DMS114 treated with DMSO at 0.1 percent for 48 hours (cell line): ENCODE results near the gene CUEDC2.
A peak's percentile ranks its signal among the peaks of the same experiment; 100 is the strongest.

Experiments used
- DNase-seq: peaks from one replicate; lab custom pipeline; 2025; ENCODE audit not compliant: unreplicated experiment; lab: John Stamatoyannopoulos, UW

Gene CUEDC2

DNA sequence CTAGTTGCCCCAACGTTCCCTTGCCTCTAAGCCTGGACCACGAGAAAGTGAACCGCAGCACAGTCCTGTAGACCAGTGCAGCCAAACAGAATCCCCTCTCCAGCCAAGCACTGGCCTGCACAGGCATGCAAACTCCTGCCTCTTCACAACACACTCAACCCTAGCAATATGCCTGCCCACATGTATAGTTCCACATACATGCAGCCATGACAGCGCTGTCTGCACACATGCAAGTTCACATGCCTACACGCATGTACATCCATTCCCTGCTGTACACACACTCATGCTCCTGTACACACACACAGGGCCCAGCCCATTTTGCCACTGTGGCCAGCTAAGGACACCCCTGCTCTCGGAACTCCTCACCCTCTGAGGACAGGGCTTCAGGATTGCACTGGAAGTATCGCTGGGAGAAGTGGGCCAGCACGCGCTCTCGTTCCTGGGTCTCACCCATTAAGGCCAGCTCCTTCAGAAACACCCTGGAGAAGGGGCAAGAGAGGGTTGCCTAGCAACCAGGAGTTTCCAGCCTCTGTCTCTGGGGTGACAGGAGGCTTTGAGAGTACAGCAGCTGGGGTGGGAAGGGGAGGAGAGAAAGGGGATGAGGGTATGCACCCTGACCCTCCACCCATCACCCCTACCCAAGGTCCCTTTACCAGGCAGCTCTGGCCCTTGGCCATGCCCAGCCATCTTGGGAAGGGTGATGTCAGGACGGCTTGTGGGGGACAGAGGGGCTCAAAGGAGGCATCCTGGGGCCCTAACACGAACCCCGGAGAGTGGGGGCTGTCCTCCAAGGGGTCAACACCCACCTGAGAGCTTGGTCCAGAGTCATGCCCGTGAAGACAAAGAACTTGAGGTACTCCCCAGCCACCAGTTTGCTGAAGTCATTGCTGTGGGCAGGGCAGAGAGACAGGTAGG, 20.8 kb downstream of the CUEDC2 start:
- DNase-seq = no peak

DNA sequence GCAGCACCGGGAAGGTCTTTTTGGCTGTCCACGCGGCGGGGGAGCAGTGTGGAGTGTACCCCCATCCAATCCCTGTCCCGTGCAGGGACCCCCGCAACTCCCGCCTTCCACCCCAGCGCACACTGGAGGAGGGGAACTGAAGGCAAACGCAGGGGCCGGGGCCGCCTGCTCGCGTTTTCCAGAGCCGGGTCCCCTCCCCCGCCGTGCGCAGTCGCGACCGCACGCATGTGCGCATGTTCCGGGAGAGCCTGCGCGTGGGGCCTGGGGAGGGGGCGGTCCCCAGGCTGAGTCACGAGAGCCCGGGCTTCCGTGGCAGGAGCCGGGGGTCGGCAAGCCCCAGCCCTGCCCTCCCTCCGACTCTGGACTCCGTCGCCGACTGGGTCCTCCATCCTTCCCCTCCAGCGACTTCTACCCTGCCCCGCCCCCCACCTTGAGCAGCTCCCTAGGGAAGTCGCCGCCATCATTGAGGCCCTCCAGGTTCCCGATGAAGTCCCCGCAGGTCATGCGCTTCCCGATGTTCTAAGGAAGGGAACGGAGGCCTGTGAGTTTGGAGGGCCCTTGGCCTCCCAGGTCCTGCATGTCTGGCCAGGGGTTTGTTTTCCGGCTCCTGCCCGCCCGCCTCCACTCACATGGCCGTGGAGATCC, 21.8 kb downstream of the CUEDC2 start:
- DNase-seq = peak; percentile 34

DNA sequence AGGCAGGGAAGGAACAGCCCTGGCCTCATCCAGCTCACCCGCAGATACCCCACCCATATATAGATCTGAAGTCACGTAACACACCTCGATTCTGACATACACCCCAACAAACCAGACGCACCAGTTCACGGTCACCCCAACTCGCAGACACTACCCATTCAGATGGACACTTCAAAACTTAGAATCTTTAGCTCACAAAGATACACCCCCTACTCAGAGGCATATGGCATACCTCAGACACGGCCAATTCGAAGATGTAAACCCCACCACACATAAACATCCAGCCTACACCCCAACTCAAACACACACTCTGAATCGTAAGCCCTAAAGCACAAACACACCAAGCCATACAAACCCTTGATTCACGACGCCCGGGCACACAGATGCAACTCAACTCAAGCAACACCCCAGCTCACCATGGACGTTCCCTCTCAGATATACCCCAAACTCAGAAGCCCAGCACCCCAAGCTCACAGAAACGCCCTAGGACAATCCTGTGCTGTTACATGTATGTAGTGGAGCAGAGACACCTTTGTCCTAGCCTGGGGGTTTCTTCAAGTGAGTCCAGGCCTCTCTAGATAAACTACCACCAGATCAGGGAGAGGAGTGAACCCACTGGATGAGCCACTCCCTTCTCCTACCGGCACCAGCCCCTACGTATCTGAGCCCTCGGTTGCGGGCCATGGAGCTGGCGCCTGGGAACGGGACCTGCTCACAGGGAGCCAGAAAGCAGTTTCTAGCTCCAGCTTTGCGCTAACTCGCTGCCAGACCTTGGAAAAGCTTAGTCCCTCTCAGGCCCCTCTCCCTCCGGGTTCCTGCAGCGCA, 22.6 kb downstream of the CUEDC2 start:
- no peak for DNase-seq

DNA sequence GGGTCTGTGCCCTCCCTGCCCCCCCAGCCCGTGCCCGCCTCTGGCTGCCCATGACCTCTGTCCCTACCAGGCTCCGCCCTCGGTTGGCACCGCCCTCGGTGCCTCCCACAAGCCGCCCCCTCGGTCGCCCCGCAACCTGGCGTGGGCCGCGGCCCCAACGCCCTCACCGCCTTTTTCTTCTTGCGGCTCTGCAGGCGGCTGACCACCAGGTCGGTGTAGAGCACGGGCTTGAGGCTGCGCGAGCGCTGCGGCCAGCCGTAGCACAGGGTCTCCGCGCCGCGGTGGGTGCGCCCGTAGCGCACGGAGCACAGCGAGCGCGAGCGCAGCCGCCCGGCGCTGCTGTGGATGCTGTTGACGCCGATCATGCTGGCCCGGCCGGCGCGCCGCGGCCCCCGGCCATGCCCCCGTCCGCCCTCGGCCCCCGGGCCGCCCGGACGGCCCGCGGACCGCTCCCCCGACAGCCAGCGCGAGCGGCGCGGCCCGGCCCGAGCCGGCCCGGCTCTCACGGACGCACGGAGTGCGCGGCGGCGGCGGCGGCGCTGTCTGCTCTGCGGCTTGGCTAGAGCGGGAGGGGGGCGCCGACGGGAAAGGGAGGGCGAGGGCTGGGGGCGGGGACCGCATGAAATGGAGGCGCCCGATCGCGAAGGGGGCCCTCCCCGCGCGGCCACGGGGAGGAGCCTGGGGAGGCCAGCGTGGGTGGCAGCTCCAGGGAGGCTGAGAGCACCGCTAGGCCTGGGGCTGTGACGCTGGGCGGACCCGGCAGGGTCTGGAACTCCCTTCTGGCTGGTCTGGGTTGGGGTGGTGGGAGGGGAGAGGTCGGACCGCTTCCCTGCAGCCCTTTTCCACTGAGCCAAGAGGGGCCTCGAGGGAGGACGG, 23.4 kb downstream of the CUEDC2 start:
- no peak for DNase-seq

DNA sequence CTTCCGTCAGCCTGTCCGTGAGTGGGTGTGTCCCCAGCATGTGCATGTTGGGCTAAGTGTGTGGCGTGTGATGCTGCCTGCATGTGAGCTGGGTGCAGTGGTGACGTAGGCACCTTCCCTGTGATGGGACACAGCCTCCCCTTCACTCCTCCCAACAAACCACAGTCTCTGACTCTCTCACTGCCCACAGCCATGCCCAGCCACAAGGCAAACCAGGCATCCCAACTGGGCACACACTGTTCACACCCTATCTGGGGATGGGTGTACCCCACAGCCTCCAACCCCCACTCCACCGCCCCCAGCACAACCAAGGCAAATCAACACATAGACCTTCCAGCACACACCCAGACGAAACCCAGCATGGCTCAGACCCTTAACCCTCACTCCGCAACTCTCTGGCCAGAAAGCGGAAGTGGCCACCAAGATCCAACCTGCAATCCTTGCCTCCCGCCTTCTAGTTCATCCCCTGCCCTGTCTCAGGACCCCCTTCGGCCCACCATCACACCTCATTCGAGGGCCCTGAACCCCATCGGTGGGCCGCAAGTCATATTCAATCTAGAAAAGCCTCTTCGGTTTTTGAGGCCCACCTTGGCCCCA, 24.1 kb downstream of the CUEDC2 start:
- DNase-seq = no peak

DNA sequence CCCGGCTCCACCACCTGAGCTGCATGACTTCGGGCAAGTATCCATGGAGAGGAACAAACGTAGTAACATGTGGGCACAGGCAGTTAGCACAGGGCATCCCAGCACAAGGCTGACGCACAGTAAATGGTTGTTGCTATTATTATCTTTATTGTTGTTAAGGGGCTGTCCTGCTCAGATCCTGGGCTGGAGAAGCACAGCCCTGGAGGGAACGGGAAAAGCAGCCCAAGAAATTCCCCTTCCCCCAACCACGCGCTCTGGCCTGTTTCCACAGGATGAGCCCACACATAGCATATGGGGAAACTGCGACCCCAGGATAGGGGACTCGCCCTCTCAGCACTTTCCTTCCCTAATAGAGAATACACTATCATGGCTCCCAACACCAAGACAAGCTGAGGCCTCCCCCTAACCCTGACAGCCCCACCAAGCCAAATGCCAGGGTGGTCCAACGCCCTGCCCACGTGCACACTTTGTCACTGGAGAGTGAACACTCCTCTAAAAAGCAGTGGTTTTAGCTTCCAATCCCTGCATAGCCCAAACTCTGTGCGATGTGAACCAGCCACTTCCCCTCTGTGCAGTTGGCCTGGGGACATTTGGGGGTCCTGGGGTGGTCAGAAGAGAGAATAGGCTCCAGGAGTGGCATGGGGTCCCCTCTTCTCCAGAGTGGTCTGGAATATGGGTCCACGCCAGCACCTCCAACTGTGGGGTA, 24.8 kb downstream of the CUEDC2 start:
- DNase-seq = no peak

DNA sequence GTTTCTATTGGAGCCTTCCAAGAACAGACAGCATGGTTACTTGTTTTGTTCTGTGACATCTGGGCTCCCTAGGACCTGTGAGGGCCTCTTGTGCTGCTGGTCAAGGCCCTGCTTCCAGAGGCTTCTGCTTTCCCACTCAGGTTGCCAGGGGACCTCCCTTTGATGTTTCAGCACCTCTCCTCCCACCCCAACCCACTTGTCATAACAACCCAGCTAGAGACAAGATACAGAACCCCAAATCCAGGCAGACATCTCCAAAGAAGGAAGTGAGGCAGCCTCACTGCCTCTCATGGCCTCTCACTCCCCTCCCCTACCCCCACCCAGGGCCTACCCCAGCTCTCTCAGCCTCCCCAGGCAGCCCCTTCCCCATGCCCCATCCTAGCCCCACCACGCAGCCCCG, 25.6 kb downstream of the CUEDC2 start:
- DNase-seq = no peak

DNA sequence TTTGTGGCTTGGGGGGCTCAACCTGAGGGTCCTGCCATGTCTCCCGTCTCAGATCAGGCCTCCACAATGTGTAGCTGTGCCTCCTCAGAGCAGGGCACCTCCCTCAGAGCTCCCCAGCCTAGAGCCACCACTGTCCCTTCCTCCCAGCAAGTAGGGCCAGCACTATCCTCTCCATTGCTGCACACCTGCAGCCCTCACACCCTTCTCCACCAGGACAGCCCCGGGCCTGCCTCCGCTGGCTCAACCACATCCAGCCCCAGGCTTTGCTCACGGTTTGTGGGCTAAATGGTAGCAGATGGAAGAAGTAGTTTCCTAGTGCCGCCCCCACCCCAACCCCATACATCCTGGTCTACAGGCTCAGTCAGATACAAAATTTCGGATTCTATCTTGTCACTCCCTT, 26.7 kb downstream of the CUEDC2 start:
- no peak for DNase-seq

DNA sequence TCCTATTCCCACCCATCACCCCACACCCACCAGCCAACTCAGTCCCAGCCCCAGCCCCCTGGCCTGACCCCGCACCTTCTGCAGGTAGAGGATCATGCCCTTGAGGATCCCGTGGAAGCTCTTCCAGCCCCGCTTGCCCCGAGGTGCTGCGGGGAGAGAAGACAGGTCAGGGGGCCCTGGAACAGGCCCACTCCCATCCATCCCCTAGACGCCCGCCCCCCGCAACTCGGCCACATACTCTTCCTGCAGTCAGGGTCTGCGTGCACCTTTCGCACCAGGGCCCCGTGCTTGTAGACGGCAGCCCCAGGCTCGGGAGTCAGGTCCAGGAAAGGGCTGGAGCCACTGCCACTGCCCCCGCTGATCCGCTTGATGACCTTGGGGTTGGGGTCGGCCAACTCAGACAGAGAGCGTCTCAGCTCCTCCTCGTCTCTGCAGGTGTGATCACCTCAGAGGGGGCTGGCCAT, 27.2 kb downstream of the CUEDC2 start:
- DNase-seq = no peak

DNA sequence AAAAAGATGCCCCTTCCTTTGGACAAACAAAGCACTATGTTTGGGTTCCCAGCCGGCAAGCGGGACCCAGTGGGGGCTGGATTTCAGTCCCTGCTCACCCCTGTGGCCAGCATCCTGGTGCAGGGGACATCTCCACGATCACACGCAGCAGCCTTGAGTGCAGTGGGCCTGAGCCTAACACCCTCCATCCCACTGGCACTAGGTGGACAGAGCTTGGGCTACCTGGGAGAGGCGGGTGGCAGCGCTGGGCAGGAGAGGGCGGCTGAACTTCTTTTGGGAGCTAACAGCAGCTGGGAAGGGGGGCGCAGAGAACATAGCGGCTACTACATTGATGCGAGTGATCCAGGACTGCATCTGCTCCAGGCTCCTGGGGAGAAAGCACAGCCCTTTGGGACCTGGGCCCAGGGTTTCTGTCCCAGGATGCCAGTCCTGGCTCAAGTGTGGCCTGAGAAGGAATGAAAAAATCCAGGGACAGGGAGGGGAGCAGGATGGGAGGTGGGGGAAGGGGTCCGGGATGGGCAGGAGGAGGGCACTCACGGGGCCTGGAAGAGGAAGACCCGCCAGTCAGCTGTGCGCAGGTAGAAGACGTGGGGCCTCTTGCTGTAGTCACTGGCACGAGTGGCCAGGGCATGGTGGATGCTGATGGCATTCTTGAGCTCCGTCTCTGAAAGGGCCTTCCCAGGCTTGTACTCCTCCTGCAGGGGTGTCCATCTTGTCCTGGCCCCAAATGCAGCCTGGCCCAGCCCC, 27.8 kb downstream of the CUEDC2 start:
- no peak for DNase-seq

DNA sequence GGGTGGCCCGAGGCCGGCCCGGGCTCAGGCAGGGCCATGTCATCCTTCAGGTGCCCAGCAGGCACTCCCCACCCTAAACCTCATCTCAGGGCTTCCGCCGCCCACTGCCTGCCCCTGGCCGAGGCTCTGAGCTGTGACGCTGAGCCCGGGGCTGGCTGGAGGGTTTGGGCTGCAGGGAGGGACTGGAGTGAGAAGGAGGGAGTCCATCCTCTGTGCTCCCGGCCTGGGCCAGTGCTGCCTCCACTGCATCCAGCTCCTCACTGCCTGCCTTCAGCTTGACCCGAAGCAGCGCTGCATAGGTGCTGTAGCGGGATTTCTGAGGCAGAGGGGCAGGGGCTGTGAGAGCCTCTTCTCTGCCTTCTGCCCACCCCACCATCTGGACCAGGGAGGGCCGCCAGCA, 29.3 kb downstream of the CUEDC2 start:
- DNase-seq = no peak

DNA sequence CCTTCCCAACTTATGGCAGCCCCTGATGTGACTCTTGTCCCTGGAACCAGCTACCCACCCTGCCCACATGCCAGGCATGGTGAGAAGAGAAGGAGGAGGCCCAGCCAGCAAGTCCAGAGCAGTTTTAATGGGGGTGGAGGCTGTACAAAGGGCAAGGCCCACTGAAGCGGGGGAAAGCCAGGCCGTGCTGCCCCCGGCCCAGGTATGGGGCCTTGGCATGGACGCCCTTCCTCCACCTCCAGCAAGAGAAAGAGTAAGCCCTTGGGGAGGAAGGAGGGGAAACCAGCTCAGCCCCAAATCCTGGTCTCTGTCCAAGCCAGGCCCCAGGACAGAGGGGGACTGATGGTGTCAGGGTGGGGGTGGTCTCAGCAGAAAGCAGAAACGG, 29.9 kb downstream of the CUEDC2 start:
- no peak for DNase-seq

DNA sequence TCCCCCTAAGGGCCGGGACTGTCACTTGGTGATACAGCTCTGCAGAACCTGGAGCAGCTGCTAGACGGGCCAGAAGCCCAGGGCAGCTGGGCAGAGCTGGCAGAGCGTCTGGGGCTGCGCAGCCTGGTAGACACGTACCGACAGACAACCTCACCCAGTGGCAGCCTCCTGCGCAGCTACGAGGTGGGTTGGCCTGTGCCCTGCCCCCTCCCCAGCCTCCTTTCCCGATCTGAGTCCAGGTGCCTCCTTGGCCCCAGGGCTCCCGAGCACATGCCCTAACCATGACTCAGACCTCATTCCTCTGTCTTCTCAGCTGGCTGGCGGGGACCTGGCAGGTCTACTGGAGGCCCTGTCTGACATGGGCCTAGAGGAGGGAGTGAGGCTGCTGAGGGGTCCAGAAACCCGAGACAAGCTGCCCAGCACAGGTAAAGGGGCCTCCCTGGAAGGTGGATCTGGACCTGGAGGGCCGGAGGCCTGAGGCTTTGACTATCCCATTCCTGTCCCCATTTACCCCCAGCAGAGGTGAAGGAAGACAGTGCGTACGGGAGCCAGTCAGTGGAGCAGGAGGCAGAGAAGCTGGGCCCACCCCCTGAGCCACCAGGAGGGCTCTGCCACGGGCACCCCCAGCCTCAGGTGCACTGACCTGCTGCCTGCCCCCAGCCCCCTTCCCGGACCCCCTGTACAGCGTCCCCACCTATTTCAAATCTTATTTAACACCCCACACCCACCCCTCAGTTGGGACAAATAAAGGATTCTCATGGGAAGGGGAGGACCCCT, 30.5 kb downstream of the CUEDC2 start:
- DNase-seq = no peak

DNA sequence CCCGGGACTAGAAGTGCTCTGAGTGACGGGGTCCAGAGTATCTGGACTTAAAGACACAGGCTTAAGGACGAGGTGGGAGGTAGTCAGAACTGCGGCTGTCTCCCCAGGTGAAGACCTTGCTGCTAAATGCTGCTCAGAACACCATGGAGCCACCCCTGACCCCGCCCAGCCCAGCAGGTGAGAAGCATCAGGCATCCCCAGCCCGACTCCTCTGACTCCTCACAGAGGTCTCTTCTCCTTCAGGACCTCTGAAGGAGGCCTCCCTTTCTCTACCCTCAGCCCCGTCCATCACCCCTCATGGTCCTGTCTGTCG, 31.1 kb downstream of the CUEDC2 start:
- DNase-seq = no peak

DNA sequence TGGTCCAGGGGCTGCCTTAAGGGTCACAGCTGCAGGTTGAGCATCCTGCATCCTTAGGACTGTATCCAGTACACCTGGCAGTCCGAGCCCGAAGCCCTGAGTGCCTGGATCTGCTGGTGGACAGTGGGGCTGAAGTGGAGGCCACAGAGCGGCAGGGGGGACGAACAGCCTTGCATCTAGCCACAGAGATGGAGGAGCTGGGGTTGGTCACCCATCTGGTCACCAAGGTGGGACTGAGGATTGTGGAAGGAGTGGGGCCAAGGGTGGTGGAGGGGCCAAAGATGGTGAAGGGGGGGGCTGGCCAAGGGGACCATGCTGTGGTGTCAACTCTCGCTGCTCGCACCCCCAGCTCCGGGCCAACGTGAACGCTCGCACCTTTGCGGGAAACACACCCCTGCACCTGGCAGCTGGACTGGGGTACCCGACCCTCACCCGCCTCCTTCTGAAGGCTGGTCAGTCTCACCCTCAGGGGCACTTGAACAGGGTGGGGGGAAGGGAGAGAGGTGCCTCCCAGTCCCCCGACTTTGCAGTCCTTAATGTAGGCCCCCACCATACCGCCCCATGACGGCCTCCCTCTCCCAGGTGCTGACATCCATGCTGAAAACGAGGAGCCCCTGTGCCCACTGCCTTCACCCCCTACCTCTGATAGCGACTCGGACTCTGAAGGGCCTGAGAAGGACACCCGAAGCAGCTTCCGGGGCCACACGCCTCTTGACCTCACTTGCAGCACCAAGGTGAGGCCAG, 31.6 kb downstream of the CUEDC2 start:
- DNase-seq = no peak

DNA sequence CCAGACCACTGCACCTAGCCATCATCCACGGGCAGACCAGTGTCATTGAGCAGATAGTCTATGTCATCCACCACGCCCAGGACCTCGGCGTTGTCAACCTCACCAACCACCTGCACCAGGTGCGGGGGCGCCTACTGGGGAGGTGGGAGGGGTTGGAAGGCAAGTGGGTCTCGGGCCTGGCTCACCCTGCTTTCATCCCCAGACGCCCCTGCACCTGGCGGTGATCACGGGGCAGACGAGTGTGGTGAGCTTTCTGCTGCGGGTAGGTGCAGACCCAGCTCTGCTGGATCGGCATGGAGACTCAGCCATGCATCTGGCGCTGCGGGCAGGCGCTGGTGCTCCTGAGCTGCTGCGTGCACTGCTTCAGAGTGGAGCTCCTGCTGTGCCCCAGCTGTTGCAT, 32.3 kb downstream of the CUEDC2 start:
- no peak for DNase-seq

DNA sequence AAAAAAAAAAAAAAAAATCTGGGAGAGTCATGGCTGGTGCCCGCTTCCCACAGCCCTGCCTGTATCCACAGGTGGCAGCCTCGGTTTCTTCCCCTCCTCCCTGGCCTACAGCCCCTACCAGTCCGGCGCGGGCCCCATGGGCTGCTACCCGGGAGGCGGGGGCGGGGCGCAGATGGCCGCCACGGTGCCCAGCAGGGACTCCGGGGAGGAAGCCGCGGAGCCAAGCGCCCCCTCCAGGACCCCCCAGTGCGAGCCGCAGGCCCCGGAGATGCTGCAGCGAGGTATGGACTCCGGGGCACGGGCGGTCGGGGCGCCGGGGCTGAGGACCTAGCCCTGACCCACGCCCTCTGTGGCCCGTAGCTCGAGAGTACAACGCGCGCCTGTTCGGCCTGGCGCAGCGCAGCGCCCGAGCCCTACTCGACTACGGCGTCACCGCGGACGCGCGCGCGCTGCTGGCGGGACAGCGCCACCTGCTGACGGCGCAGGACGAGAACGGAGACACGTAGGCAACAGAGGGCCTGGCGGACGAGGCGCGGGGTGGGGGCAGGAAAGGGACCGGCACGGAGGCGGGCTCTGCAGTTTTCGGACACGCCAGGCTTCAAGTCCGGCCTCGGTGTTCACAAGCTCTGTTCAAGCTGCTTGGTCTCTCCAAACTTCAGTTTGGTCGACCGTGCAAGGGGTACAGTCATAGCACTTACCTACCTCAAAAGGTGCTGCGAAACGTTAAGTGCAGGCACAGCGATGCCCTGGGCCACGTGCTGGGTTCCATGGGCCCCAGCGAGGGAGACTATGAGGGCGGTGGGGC, 33.0 kb downstream of the CUEDC2 start:
- DNase-seq = peak; percentile 55
